IPS DF 4.7 (cell line): ENCODE measurements around the gene PROM1.

ENCODE experiments used
- DNase-seq: peaks from one replicate; pipeline ENCODE4 v3.0.0-alpha.2; 2013; ENCODE audit warnings: low spot score; ENCODE audit errors: extremely low read depth

Gene PROM1

DNA sequence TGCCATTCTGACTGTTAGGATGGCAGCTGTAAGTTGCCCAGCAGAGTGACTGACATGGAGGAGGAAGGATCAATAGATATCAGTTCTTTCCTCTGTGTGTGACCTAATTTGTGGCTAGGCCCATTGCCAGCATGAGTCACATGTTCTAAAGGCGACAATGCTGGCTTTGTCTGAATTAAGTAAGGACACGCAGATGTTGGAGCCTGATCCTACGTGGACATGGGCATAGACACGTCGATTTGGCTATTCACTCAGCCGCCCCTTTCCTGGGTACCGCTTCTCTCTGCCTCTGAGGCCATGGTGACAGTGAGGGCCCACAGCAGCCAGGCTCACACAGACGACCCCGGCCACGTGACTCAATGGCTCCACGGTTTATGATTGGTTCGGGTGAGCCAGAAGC lies 16.3 kb downstream of the PROM1 start:
- DNase-seq: no peak

DNA sequence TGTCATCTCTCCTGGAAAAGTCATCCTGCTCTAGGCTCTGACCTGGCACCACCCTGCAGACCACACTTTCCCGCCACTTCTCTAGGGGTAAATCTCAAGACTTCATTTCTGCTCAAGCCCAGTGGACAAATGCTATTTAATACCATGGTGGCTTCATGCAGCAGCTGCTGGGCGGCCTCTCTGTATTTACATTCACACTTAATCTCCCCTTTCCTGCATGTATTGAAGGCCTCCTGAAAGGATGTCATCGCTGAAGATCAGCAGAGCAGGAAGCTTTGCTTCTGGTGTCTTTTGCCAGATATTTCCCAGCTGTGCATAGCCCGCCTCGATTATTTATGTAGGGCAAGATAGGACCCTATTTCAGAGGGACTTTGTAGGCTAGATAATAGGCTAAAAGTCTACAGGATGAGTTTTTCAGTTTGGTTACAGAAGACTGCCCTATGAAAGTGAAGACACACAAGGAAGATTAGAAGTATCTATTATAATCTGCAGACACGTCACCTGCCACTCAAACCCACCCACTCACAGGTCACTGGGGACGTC lies 17.2 kb downstream of the PROM1 start:
- DNase-seq: no peak

DNA sequence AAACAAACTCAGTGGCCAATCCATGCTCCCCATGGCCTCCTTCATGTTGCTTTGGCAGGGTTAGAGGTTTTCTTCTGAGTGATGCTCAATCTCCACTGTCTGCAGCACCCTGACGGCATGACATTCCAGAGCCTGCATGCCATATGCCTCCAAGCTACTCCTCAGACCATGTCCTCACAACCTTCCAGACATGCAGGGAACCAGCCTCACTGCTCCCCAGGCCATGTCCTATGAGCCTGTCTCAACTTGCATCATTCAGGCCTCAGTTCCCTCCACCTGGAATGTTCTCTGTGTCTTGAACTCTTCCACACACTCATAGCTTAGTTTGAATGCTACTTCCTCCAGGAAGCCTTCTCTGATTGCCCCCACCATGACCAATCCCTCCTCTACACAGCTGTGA lies 18.8 kb downstream of the PROM1 start:
- no peak for DNase-seq

DNA sequence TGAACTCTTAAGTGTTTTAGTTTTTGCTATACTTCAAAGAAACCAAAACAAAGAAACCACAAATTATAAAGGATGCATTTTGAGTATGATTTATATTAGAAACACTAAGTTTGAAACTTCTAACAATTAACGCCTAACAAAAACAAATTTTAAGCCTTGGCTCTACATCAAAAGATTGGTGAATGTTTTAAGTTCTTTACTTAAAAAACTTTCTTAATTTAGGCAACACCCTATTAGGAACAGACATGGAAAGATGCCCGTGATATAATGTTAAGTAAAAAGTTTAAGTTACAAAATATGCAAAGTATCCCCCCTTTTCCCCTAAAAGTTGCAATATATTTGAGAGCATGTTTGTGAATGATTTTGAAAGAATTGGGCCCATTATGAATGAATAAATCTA lies 21.2 kb downstream of the PROM1 start:
- no peak for DNase-seq

DNA sequence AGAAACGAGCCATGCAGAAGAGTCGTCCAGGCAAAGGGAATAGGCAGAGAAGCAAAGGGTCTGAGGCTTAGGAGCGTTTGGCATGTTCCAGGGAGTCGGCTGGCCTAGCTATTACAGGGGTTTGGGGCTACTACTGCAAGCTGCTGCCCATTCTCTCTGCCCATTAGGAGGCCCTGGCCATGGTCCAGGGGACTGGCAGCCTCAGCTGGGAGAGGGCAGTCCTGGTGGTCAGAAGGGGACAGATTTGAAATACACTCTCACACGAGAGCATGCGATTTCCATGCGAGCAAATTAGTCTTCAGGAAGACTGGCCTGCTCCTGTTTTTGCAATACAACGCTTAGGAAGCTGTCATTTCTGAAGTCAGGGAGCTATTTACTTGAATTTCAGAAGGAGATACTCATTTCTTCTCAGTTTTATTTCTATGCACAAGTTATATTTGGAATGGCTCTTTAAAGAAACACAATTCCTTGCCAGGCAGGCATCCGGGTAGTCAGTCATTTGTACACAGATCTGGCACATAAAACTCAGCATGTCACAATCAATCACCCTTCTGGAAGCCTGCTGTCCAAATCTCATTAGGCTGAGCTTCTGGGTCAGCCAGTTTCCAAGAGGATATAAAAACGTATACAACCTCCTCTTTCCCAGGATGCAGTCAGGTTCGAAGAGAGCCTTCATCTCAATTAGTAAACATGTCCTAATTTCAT lies 27.0 kb downstream of the PROM1 start:
- DNase-seq: no peak

DNA sequence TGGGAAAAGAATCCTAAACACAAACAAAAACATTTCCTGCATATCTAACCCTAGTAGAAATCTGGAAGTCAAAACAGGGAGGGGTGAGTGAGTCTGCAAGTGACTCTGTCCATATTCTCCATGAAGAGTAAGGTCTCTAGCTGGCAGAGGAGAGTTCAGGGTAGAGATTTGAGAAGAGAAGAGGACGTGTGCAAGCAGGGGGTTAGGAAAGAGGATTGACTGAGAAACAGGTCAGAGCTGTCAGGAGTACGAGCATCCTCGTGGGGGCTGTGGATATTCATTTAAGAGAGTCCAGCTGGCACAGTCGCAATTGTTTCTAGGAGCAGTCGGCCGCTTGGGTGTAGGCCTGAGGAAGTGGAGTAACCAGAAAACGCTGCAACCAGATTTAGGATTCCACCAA lies 27.9 kb downstream of the PROM1 start:
- no peak for DNase-seq

DNA sequence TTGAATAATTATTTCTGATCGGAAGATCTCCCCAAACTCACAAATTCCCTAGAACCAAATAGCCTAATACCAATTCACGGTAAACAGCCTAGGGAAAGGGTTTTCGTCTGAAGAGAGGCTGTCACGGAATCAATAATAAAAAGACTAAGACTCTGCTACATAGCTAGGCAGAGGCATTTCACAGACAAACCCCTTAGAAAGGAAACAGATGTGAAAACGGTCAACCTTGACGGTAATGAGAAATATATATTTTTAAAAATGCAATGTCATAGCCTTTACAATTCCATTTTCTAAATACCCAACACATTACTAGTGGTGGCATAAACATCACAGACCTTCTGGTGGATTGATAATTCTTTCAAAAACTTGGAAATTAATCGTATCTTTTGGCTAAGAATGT lies 28.4 kb downstream of the PROM1 start:
- no peak for DNase-seq

DNA sequence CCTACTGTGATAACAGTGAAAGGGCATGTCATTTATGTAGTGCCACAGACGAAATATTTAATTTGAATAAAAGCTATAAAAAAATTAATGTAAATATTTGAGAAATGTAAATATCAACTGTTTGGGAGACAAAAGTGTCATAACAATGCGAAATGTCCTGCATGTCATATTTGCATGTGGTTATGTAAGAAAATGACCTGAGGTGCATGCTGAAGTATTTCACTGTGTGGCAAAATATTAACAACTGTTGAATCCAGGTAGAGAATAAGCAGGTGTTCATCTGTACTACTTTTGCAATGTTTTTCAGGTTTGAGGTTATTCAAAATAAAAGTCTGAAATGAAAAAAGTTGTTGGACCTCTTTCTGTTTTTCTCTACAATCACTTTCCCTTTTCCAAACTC lies 30.9 kb downstream of the PROM1 start:
- no peak for DNase-seq

DNA sequence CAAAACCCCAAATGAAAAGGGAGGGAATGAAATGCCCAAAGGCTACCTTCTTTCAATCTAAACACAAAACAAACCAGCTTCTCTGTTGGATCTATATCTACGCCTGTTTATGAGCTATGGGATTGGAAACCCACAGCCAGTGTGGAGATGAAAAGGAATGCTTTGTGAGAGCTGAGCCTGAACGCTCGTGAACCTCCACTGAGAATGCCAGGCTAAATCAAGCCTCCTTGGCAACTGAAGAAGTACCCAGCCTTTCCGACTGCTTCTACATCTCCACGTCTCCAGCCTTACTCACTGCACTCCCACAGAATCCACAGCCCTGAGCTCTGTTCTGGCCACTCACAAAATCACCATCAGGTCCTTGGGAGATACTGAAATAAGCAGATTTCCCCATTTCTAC lies 31.8 kb downstream of the PROM1 start:
- DNase-seq: no peak

DNA sequence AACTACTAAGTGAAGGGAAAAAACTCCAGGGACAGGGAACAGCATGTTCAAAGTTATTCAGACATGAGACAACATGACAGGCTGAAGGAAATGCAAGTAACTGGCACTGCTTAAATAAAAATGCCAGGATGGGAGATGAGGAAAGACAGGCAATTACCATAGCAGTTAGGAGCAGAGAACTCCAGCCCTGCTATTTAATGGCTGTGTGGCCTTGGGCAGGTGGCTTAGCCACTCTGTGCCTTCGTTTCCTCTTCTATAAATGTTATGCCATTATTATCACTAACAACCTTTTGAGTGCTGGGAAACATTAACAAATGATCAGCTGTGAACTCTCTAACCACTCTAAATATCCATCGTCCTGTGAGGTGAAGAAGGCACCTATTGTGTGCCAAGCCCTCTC lies 32.7 kb downstream of the PROM1 start:
- no peak for DNase-seq

DNA sequence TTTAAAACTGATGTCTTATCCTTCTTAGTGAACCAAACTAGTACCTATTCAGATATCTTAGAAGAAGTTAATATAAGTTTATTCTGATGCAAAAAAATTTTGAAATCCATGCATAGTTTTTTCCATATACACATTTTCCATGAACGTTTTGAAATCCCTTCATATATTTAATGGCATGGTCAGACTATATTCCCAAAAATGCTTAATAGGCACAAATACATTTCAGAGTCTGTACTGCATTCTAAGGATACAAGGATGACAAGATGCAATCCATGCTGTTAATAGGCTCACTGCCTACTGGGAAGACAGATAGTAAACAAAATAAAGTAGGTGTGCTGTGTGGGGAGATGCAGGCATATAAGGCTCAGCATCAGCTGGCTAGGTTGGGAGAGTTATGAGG lies 33.2 kb downstream of the PROM1 start:
- no peak for DNase-seq

DNA sequence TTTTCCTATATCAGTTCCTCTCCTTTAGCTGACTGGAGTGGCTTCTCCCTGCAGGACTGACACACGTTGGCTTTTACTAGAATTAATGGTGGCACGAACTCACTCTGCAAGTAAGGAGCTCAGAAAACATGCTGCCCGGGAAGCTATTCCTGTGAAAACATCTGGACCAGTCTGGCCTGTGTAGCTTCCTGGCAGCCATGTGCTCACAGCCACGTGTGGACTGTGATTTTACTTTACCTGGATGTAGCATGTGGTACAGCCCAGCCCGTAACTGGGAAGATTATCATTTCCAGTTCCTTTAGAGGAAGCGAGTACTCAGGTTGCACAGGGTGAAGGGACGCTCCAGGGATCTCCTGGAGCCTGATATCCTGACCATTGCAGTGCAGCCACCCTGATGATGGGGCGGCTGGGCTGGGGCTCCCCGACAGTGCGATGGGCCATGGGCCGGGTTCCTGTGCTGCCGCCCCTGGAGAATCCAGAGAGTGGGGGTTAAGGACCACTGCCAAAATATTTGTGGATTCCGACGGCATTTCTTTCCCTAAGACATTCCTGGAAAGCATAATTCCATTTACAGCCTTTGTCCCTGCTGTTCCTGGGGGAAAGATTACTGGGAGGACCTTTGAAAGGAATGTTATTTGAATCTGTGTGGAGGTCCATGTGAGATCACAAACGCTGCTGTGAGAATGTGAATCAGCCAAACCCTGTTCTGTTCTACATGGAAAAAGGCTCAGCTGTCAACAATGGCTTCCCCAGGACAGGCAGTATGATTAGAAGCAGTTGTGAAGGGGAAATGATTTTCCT lies 35.0 kb downstream of the PROM1 start:
- DNase-seq: no peak

DNA sequence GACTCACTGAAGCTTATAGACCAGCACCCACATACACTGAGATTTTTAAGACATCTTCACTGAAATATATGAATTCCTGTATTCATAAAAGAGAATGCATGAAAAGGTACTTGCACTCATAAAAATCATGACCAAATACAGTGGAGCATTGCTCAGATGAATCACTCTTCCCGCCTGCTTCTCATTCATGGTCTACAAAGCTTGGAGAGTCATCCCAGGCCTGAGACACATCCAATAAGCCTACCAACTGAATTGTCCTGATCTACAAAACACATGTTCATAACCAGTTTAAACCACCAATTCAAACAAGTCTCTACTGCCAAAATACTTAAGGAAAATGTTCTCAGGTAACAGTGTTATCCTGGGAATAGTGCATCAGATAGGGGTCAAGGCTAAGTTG lies 38.1 kb downstream of the PROM1 start:
- no peak for DNase-seq

DNA sequence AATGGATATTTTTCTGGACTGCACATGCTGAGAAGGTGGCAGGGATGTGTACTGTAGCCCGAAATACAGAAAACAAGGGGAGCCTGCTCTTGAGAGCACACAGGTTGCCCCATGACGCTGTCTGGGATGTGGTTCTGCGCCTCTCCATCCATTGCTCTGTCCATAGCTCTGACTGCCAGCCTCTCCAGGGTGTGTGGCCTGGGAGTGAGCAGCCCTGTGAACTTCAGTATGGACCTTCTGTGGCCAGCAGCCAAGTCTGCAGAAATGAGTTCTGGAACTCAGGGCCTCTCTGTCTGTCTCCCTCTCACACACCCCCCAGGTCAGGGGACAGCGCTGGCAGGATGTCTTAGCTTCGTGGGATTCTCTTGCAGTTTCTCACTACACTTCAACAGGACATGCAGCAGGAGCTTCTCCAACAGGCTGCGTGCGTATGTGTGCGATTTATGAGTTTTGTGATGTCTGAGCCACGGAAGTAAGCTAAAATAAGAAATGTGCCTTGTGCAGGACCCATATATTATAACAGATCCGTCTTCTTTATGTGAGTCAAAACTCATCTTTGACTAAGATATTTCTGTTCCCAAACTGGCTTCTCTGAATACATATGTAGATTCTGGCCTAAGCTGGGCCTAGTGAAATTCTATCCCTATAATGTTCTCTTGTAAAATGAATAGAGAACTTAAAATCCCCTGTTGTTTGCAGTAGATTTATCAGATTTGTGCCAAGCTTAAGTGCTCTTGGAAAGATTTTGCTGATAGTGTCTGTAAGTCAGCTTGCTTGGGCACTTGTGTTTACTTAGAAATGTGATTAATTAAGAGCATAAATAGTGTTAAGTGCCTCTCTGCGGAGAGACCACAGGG lies 40.0 kb downstream of the PROM1 start:
- DNase-seq: no peak

DNA sequence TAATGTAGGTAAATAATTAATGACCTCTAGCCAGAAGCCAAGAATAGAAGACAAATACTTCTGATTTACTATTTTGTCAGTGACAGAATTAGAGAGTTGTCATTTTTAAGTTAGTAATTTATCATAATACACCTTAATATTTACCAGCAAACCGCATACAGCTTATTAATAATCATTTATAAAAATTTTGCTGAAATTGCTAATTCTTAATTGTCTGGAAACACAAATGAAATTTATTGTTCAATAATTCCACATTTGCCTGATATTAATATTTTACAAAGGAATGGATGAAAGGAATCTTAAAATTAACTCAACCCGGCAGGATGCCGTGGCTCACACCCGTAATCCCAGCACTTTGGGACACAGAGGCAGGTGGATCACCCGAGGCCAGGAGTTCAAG lies 44.7 kb downstream of the PROM1 start:
- no peak for DNase-seq

DNA sequence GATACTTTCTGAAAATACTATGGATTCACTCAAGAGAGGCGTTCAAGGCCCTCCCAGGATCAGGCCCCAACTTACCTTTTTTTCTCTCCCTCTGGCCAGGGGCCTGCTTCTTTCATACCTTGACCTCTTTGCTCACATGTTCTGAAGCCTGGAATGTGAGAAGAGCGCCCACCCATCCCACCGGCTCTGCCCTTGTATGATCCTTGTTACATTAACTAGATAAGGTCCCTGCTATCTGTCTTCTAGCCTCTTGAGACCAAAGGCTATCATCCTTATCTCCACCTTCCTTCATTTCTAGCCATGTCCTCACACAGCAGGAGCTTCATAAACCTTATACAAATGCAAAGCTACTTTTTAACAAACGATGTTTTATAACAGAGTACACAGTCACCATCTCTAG lies 45.9 kb downstream of the PROM1 start:
- no peak for DNase-seq

DNA sequence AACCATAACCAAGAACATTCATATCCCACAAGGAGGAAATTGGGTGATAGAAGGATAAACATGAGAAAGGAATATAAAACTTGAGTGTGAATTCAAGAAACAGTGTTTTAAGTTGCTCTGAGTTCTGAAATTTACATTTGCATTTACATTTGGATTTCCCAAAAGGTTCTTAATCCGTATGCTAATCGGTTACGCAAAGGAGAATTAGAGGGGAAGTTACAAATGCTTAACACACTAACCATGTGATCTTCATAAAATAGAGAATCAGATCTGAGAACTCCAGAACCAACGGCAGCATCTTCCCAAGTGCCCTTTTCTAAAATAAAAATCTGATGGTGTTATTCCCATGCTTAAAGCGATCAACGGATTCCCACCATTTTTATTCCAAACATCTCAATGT lies 48.0 kb downstream of the PROM1 start:
- no peak for DNase-seq

DNA sequence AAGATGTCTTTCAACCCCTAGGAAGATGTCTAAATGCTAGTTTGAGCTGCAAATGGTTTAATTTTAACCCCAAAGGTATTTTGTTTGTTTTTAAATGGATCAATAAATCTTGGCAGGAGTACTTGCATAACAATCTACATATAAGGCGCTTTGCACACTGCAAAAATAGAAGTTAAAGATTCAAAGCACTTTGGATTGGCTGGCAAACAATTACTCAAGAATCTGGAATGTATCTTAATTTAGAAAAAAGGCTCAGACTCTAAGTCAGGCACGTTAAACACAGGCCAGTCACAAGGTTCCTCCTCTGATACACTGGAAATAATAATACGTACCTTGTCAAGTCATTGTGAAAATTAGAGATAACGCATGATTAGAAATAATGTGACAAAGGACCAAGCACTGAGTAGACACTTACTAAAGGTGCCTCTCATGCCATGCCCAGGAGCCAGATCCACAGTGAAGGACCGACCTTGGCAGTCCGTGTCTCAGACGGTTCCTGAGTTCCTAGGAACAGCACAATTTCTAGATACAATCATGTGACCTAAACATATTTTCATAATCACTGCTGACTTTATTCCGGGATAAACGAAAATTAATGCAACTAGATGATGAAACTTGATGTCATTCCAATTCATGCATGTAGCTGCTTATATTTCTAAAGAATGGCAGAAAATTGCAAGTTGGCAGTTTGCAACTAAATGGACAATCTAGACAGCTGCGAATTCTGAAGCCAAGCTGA lies 49.6 kb downstream of the PROM1 start:
- no peak for DNase-seq

DNA sequence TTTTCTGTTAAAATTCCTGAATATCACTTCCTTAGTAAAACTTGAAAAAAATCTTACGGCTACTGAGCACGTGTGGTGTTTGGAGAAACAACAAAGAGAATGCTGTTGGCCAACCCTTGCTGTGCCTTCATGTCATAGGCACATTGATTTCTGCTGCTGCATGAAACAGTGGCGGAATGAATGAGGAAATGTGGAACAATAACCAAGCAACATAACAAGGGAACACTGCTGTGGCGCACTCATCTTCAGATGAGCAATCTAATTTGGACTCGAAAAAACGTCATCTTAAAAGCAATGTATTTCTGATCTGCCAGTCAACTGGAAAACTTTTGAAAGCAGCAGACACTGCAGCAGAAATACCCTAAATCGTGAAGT lies 51.4 kb downstream of the PROM1 start:
- no peak for DNase-seq

DNA sequence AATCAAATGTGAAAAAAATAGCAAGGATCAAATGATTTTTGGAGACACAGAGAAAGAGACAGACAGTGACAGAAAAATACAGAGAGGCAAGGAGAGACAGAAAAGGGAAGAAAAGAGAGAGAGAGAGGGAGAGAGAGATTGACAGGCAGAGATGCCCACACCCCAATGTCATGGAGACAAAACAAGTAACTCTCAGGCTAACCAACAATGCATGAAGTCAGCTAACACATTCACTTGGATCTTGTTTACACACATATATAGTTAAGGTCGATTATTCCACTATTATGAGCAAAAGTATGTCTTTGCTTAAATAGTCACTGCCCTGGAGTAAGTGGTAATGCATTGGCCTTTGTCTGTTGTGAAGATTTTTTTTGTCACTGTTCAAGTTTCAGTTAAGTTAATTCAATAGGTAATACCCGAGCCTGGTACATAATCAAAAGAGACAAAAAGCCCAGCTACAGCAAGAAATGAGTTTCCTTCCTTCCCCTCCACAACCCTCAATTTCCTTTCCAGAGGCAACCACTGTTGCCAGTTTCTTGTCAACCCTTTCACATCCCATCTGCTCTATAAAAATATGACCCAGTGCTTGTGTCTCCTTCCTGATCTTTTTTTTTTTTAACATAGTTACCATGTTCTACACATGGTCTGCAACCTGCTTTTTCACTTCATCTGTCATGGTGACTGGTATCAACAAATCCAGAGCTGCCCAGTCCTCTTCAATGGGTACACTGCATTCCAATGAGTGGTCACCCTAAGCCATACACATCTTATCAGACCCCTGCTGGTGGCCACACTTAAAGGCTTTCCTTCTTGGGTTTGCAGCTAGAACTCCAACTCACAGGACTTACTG lies 52.1 kb downstream of the PROM1 start:
- DNase-seq: no peak
